GM18867 (cell line): ENCODE data around the gene ZNF827.

Source experiments
- ATAC-seq: cut with Tn5 transposase; IDR thresholded peaks from one replicate; pipeline ENCODE4 v1.9.1; 2021; ENCODE audit warnings: mild to moderate bottlenecking, moderate library complexity; ENCODE audit not compliant: unreplicated experiment

Gene ZNF827

DNA sequence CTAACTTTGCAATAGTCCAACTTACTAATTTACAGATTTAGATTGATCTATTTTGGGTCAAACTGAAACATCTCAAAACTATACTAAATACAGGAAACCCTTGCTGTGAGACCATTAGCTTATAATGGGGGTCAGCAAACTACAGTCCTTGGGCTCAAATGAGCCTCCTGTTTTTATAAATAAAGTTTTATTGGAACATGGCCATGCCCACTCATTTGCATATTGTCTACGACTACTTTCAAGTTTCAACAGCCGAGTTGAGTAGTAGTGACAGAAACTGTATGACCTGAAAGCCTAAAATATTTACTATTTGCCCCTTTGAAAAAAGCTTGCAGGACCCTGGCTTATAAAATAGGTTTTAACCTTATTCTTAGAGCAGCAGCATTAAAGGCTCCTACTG, 166.3 kb downstream of the ZNF827 start:
- no peak for ATAC-seq

DNA sequence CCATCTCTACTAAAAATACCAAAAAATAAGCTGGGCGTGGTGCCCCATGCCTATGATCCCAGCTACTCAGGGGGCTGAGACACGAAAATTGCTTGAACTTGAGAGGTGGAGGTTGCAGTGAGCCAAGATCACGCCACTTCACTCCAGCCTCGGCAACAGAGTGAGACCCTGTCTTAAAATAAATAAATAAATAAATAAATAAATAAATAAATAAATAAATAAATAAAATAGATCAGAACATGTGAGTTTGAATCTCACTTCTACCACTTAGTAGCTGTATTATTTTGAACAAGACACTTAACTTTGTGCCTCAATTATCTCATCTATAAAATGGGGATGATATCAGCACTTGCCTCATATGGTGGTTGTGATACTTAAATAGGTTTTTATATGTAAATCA, 168.5 kb downstream of the ZNF827 start:
- no peak for ATAC-seq

DNA sequence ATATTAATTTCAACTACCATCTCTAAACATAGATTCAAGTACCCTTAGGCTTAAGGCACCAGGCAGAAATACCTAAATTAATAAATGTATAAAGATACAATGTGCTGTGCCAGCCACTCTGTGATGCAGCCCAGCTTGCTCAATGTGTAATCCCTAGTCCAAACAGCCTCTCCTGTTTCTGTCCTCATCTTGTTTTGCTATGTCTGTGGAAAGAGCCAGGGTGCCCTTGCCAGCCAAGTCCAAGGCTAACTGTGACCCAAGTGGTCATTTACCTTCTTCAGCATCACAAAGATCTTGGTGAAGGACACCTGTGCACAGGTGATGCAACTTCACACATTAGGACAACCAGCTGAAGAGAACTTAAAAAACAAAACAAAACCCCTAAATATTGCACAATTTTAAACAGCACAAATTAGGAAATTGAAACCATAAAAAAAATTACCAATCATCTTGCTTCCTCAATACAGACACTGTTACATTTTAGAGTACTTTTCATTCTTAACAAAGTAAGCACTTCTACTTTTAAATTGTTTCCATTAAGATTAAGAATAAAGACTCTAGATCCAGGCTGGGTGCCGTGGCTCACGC, 169.1 kb downstream of the ZNF827 start:
- ATAC-seq = no peak

DNA sequence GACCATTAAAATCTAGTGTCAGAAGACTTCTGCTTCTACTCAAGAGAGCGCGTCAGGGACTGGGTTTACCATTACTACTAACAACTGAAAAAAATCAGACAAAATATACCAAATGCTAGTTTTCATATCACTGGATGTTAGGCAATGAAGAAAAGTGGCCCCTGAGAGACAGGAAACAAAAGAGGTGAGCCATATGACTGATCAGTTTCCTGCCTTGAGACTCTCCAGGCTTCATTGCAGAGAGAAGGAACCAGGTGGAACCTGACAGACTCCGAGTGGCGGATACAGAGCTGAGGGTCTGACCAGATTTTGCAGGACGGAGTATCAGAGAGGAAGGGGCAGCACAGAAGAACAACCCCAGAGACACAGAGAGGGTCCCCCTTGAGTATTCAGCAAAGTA, 172.3 kb downstream of the ZNF827 start:
- no peak for ATAC-seq

DNA sequence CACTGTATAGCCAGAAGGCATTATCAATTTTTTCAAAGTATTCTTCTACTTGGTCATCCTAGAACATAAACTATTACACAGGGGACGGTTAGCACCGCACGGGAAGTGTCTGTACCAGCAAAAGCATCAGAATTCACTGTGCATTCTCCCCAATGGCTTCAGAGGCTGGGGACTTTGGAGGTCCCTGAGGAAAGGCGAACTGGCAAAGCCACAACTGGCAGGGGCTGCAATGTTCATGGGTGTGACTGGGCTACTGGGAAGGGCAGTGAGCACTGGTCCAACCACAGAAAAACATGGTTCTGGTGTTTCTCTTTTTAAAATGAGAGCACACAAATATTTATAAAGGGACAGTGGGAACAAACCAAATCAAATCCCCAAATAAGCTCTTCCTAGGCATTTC, 175.2 kb downstream of the ZNF827 start:
- ATAC-seq = no peak

DNA sequence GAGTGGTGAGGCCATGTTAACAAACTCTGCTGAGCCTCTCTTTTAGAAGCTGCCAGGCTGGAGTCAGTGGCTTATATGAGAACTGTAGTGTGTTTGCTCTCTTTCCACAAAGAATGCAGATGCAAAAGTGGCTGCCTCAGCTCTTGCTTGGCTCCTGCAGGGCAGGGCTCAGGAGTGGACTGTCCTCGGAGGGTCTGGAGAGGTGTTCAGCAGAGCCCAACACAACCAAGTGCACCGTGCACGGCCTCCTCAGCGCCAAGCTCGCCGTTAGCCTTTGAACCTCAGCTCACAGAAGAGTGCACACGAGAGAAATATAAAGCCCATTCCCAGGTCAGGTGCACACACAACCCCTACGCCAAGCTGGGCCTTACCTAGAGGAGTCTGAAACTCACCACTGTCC, 175.9 kb downstream of the ZNF827 start:
- ATAC-seq = no peak

DNA sequence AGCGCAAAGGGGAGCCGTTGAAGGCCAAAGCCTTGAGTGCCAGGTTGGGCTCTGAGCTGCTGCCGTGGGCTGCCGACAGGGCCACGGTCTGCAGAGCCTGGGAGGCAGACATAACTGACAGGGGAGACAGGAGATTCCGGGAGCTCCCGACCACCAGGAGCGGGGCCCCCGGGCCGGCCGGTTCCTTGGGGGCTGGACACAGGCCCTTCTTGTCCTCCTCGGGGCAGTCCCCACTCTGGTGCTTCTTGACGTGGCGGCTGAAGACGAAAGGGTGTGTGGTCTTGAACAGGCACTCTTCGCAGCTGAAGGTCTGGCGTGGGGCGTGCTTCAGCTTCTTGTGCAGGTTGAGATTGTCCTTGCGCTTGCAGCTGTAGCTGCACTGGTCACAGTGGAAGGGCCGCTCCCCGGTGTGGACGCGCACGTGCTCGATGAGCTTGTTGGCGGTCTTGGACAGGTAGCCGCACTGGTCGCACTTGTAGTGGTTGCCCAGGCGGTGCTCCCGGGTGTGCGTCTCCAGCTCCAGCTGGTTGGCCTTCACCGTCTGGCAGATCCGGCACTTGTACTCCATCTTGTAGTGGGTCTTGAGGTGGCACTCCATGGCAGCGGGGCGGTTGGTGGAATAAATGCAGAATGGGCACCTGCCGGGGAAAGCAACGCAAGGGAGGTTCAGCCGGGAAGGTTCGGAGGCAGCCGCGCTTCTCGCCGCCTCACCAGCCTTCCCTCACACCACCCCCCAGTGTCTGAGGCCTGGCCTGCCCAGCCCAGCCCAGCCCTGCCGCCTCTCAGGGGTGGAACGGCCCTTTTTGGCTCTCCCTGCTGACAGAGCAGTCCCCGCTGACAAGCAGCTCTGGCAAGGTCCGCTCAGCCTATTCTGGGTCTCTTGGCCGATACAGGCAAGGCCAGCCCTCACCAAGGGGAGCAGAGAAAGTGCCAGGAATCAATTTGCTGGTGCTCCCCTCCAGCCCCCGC, 177.4 kb downstream of the ZNF827 start:
- ATAC-seq = no peak

DNA sequence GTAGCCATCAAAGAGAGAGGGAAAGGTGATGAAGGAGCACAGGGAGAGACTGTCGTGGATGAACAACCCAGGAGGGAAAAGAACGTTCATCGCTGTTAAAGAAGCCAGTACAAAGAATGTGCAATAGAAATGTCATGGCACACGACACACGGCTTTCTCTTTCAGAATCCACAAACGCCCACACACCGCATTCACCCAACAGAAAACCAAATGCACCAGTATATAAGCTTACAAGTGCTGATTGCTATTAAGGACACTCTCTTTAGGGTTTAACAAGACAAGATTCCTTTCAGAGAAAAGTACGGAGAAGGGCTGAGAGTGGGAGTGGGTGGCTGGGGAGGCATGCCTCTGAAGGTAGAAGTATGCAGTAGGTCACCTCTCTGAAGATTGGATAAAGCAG, 178.4 kb downstream of the ZNF827 start:
- ATAC-seq = no peak

DNA sequence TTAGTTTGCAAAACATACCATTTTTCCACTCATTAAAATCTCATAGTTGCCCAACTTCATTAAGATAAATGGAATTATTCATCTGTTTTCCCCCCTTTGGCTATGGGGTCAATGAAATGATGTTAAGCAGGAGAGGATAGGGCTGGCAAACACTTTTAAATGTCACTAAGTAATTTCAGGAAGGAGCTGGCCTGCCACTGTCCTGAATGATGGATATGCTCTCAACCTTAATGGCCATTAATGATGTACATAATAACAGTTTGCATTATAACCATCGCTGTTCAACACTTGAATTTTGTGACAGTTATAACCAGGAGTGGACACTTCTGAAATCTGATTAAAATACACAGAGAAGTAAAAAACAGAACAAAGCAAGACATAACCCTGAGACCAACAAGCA, 181.4 kb downstream of the ZNF827 start:
- ATAC-seq = no peak

DNA sequence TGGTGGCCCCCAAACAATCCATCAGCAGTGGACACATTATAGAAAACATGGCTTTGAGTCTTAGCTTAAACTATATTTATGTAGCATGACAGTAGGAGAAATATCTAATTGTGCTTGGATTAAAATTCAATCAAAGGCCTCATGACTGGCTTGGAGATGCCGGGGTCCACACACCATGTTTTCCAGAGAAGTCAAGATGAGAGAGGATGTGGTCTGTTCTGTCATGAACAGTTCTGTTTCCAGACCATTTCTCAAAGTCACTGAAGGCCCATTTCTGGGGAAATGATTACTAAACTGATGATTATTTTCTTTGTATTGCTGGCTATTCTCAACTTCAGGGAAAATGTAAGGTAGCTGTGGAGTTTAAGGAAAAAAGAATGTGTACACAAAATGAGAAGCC, 182.4 kb downstream of the ZNF827 start:
- no peak for ATAC-seq

DNA sequence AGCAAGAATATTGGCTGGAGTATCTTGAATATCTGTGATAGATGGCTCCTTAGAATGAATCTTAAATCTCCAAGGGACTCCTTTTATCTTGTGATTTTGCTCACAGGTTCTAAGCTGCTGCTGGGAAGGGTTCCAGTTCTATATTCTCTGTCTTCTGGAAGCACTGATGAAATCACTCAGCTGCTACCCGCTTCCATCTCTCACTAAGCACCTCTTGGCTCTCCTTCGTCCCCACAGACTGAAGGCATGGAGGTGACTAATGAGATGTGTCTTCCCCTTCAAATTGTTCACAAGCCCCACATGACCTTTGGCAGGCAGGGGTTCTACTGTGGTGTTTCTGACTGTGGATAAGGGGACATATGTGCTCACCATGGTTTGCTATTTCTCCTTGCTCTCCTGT, 182.8 kb downstream of the ZNF827 start:
- ATAC-seq = no peak

DNA sequence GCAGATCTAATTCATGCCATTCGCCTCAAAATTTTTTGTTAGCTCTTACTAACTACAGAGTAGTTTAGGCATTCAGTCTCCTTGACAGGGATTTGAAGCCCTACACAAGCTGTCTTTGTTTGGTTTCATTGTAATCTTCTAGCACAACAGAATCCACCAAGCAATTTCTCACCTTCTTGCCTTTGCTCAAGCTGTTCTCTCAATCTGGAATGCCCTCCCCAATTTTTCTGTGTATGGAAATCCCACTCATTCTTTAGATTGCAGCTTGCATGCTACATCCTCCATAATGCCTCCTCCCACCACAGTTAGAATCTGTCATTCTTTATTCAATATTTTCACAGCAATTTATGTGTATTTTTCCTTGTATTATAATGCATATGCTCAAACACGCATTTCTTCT, 195.0 kb downstream of the ZNF827 start:
- ATAC-seq = no peak

DNA sequence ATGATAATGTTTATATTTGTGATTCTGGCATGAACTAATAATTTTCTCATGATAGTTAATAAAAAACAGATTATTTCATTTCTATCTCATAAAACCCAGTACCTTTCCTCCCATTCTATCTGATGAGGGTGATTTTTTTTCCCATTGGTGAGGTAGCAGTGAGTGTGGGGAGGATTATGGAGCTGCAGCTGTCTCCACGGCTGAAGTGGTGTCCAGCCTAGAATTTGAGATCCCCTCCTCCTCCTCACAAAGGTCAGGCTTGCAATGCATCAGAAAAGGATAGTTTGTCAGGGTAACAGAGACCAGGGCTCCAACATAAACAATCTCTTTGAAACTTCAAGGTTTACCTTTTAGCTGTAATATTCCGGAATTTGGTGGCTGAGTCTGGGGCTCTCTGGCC, 197.8 kb downstream of the ZNF827 start:
- ATAC-seq = no peak

DNA sequence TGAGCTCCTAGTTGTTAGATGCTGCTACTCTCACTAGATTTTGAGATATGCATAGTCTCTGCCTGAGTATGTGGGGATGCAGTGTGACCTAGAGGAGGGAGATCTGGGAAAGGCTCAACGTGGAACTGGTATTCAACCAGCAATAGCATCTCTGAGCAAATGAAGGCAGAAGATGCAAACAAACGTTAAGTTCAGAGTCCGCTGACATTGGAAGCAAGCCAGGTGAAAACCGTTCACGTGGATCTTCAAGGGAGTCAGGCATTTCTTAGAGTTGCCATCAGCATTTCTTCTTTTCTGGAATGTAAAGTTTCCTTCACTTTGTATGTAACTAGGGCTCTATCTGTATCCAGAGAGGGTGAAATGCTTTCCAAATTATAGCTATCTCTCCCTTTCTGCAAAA, 198.8 kb downstream of the ZNF827 start:
- no peak for ATAC-seq

DNA sequence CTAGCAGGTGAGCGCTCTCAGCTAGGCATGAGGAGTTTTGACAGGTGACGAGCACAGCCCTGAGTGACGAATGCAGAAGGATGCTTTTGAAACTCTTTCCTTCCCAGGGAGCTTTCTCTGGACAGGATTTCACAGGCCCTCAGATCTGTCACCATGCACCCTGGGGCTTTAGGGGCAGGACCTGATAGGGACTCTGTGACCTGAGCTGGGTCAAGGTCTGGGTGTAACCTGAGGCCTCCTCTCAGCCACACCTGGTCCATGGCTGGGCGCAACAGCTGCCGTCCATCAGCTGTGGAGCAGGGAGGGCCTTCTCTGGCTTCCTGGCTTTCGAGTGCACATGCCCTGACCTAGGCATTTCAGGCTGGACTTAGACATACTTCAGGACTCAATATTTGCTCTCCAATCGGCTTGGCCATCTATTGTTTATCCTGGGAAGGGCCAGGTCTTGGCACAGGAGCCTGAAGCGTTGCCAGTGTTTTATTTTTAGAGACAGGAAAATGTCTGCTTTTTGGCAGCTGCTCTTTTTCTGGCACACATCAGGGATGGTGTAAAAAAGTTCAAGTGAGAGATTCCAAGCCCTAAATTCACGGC, 202.3 kb downstream of the ZNF827 start:
- ATAC-seq = no peak

DNA sequence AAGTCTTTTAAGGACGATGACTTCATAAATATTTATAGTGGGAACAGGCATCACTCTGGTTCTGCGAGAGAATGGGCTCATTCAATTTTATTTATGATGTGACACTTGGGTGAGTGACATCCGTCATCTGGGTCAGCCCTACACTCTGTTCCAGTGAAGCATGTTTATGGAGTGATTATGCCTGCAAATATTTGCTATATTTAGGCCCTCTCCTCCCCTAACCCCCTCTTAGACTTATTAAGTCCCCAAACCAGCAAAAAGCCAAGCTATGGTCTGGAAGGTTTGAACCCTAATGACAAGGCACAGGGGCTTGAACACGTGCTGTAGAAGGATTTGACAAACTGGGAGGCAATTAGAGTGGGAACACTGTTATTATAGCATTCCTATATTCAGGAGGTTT, 202.8 kb downstream of the ZNF827 start:
- no peak for ATAC-seq

DNA sequence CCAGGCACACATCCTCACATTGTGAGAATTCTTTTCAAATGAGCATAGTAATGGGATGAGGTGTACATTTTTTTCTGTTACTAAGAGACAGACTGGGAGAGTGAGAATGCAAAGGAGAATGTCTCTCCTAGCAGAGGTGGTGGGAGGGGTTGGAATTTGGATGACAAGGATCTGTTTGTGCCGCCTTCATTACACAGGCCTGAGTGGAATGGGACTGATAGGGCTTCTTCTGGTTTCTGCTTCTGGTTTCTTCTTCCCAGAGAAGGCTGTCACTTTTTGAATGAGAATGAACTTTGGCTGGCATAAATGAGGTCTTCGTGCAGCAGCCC, 203.3 kb downstream of the ZNF827 start:
- no peak for ATAC-seq

DNA sequence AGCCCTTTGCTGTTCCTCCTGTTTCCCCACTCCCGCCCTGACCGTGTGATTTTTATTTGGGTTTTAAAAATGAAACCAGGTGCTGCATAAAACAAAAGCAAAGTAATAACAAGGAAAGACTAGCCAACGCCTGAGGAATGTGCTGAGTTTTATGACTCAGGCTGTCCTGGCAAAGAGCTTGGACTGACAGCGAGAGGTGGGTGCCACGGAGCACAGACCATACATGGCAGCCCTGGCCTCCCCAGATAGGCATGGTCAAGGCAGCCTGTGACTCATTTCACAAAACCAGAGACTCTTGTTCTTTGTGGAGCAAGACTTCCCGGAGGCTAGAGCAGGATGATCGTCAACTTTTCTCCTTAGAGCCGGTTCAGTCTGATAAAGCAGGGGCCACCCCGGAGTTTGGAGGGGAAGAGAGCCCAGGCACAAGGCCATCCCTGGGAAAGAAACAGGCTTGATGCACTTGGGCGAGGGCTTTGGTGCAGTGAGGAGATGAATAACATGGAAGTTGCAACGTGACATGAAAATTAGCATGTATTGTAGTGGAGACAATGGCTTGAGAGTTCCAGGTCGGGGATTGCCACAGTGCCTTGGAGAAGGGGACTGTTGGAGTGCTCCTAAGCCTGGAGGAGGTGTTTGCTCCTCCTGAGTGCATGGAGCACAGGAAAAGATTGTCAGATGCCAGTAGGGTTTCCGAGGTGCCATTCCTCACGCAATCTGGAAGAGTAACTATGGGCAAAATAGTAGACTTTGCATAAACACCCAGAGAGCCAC, 203.9 kb downstream of the ZNF827 start:
- peak; percentile 34 for ATAC-seq

DNA sequence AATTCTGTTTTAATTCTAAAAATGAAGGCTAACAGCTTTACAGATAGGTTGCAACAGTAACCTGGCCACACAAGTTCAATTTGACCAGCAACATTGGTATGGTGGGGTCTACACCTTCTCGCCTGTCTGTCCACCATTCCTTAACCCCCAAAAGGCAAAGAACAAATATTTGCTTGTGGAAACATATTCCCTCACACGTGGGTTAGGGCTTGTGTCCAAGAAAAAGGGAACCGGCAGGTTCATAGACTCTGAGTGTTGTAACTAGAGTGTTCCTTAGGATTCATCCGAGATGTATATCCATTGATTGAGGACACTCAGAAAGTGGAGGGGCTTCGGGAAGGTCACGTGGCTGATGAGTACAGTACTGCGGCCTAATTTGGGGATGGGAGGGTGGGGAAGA, 204.6 kb downstream of the ZNF827 start:
- ATAC-seq = no peak

DNA sequence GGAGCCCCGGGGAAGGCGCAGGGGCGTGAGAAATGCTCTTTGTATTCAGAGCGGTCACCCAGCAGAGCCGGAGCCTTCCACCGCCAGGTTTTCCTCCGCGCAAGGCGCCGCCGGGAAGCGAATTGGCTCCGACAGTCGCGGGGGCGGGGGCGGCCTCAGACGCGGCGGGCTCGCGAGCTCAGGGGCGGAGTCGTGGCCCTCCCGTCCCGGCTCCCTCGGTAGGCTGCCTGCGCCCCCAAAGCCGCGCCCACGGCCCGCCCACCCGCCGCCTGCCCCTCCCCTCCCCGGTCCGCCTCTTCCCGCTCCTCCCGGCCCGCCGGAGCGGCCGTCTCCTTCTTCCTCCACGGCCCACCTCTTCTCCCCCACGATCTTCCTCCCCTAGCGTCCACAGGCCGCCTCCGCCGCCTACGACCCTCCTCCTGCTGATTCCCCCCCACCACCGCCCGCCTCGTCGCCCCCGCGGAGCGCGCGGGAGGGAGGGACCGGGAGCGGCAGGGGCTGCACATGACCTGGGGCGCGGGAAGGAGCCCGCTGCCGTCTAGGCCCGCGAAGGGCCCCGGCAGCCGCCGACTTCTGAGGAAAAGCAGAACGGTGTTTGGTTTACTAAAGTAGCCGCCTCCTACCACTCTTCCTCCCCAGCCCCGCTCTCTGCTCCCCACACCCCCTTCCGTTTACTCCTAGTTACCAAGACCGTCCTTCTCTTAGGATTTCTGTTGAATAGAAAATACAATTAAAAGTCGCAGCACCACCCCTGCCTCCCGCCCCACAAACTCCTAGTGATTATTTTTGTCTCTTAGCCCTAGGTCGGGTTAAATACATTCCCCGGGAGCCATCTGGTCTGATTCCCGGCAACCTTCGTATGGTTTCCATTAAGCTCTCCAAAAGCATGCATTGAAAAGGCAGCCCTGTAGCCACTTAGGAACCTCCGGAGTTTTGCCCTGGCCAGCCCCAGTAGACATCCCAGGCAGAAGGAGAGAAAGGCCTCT, 205.4 kb downstream of the ZNF827 start:
- peak; percentile 94 for ATAC-seq
